Panc1 (cell line): ENCODE measurements around the gene TERT. TPM values are rescaled to one million over a fixed set of nuclear protein-coding genes. Genes with fewer than 3 reads are reported as not detected.
"Not testable (repeated sequence)": the region's sequence is repeated elsewhere in the genome, so short reads cannot be mapped to it uniquely, and the experiment has no call there.

Source experiments
- ATAC-seq: fragments of 200-7000 bp; cut with Tn5 transposase; 2 replicates; pipeline ENCODE4 v1.9.1; 2020; ENCODE audit warnings: mild to moderate bottlenecking, moderate library complexity
- BruUV-seq: library from RNA; stranded (reverse); fragments of 400-500 nt; replicated peaks from 2 replicates; lab custom pipeline; 2021; lab: Mats Ljungman, UMichigan
- CTCF ChIA-PET: fragments of 300-600 bp; sonication (Branson Sonifier 250); formaldehyde crosslinking; loops from one replicate; lab custom pipeline; 2022; ENCODE audit warnings: antibody characterized with exemption; lab: Charles Lee
- POLR2A ChIA-PET: fragments of 300-600 bp; sonication (Branson Sonifier 250); formaldehyde crosslinking; loops from one replicate; lab custom pipeline; 2022; ENCODE audit warnings: antibody characterized with exemption; lab: Charles Lee
- DNase-seq: peaks from one replicate; pipeline ENCODE4 v3.0.0-alpha.2; 2010; ENCODE audit warnings: low read depth, low spot score
- H3K27ac ChIP-seq: 2 replicates; pipeline ENCODE4 v1.5.1; 2011; ENCODE audit warnings: mild to moderate bottlenecking, low read length, inconsistent platforms
- H3K27me3 ChIP-seq: fragments of 200-500 bp; sonication (Bioruptor generic); 2 replicates; pipeline ENCODE4 v1.6.0; 2014; ENCODE audit warnings: low read length, inconsistent platforms; ENCODE audit not compliant: control insufficient read depth, insufficient read depth
- H3K36me3 ChIP-seq: fragments of 200-500 bp; sonication (Bioruptor generic); 2 replicates; pipeline ENCODE4 v1.5.1; 2014; ENCODE audit warnings: inconsistent platforms, mild to moderate bottlenecking, low read length, moderate library complexity; ENCODE audit not compliant: control insufficient read depth, insufficient read depth
- H3K4me1 ChIP-seq: 2 replicates; pipeline ENCODE4 v1.5.1; 2011; ENCODE audit warnings: inconsistent platforms, mild to moderate bottlenecking, low read length, moderate library complexity; ENCODE audit not compliant: control insufficient read depth, insufficient read depth
- H3K4me3 ChIP-seq, 2 experiments: 2 replicates each; pipeline ENCODE4 v1.5.1; 2011 to 2012; ENCODE audit warnings: low read depth in 2 of 2, low read length in 2 of 2, mild to moderate bottlenecking in 2 of 2, inconsistent platforms in 1 of 2, moderate library complexity in 1 of 2
- H3K9me3 ChIP-seq: fragments of 200-500 bp; sonication (Bioruptor generic); 2 replicates; pipeline ENCODE4 v1.5.1; 2014; ENCODE audit warnings: low read depth, mild to moderate bottlenecking, inconsistent platforms, low read length, moderate library complexity; ENCODE audit not compliant: control insufficient read depth, insufficient read depth
- POLR2AphosphoS5 ChIP-seq: IDR thresholded peaks from 2 replicates; pipeline ENCODE4 v1.6.1; 2012; ENCODE audit warnings: mild to moderate bottlenecking, low read depth, low read length, moderate library complexity
- REST ChIP-seq, 2 experiments: IDR thresholded peaks; 2 replicates each; pipeline ENCODE4 v1.6.1; 2011 to 2012; ENCODE audit warnings: low read depth in 2 of 2, control low read depth in 1 of 2, low read length in 1 of 2, mild to moderate bottlenecking in 1 of 2, moderate library complexity in 1 of 2; ENCODE audit not compliant: insufficient read depth in 1 of 2
- SIN3A ChIP-seq: IDR thresholded peaks from 2 replicates; pipeline ENCODE4 v1.6.1; 2012; ENCODE audit warnings: low read depth, mild to moderate bottlenecking, low read length, moderate library complexity, borderline replicate concordance; ENCODE audit not compliant: insufficient read depth
- TCF7L2 ChIP-seq: IDR thresholded peaks from 2 replicates; pipeline ENCODE4 v1.6.1; 2011; ENCODE audit warnings: mild to moderate bottlenecking, low read depth, low read length, inconsistent platforms
- in situ Hi-C: cut with HindIII; loops from 2 replicates; pipeline ENCODE4 v1.10.0; 2016; ENCODE audit warnings: low sequenced_read_pairs, low pct_unique_long_range_greater_than_20kb
- intact Hi-C: fragments of 100-400 bp; cut with micrococcal nuclease; formaldehyde crosslinking; loops from one replicate; pipeline ENCODE4 v1.10.0; 2022; ENCODE audit not compliant: unreplicated experiment
- total RNA-seq: library from RNA; stranded (reverse); gene quantifications from one replicate; pipeline ENCODE4 v1.2.1, GENCODE V29; 2021; ENCODE audit not compliant: unreplicated experiment
- TF ChIP-seq, protein P1 (sequence below): fragments of 450-650 bp; IDR thresholded peaks from 2 replicates; pipeline ENCODE4 v1.5.1; 2017; ENCODE audit warnings: mild to moderate bottlenecking

TERT gene
- total RNA-seq, 1 experiment from 2014 or later: 8.9 TPM

DNA sequence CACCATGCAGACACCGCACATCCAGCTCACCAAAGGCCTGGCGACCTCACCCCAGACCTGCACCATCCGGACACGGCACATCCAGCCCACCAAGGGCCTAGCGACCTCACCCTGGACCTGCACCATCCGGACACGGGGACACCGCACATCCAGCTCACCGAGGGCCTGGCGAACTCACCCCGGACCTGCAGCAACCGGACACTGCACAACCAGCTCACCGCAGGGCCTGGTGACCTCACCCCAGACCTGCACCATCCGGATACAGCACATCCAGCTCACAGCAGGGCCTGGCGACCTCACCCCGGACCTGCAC lies 11.2 kb downstream of the TERT start:
- H3K4me3 ChIP-seq, POLR2A ChIA-PET, H3K4me1 ChIP-seq, DNase-seq, H3K36me3 ChIP-seq, in situ Hi-C loops, intact Hi-C loops, H3K9me3 ChIP-seq, H3K27ac ChIP-seq, BruUV-seq, H3K27me3 ChIP-seq, ATAC-seq, CTCF ChIA-PET: not testable (repeated sequence)

DNA sequence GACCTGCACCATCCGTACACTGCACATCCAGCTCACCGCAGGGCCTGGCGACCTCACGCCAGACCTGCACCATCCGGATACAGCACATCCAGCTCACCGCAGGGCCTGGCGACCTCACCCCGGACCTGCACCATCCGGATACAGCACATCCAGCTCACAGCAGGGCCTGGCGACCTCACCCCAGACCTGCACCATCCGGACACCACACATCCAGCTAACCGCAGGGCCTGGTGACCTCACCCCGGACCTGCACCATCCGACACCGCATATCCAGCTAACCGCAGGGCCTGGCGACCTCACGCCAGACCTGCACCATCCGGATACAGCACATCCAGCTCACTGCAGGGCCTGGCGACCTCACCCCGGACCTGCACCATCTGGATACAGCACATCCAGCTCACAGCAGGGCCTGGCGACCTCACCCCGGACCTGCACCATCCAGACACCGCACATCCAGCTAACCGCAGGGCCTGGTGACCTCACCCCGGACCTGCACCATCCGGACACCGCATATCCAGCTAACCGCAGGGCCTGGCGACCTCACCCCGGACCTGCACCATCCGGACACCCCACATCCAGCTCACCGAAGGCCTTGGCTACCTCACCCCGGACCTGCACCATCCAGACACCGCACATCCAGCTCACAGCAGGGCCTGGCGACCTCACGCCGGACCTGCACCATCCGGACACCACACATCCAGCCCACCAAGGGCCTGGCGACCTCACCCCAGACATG lies 11.7 kb downstream of the TERT start:
- DNase-seq, intact Hi-C loops, H3K4me3 ChIP-seq, ATAC-seq, H3K36me3 ChIP-seq, H3K9me3 ChIP-seq, H3K27me3 ChIP-seq, H3K27ac ChIP-seq, POLR2A ChIA-PET, in situ Hi-C loops, H3K4me1 ChIP-seq, BruUV-seq, CTCF ChIA-PET: not testable (repeated sequence)

GRCh38 chr5:1282131-1282992 lies 12.5 kb downstream of the TERT start:
- no peak overlapping the region for H3K4me3 ChIP-seq
- in situ Hi-C loops: no loop called here
- DNase-seq (no peak), ATAC-seq (no peak)
- H3K27ac ChIP-seq: no peak overlapping the region
- TF ChIP-seq TCF7L2: no peak
- TF ChIP-seq SIN3A: no peak
- H3K36me3 ChIP-seq: no peaks in the 10 kb centered on the region
- POLR2A ChIA-PET: no interaction called here
- no peaks in the 10 kb centered on the region for H3K9me3 ChIP-seq
- H3K27me3 ChIP-seq: no peaks in the 10 kb centered on the region
- H3K4me1 ChIP-seq: no peaks in the 10 kb centered on the region
- intact Hi-C loops: no loop called here
- BruUV-seq: no TSS peak
- CTCF ChIA-PET: no interaction called here

DNA sequence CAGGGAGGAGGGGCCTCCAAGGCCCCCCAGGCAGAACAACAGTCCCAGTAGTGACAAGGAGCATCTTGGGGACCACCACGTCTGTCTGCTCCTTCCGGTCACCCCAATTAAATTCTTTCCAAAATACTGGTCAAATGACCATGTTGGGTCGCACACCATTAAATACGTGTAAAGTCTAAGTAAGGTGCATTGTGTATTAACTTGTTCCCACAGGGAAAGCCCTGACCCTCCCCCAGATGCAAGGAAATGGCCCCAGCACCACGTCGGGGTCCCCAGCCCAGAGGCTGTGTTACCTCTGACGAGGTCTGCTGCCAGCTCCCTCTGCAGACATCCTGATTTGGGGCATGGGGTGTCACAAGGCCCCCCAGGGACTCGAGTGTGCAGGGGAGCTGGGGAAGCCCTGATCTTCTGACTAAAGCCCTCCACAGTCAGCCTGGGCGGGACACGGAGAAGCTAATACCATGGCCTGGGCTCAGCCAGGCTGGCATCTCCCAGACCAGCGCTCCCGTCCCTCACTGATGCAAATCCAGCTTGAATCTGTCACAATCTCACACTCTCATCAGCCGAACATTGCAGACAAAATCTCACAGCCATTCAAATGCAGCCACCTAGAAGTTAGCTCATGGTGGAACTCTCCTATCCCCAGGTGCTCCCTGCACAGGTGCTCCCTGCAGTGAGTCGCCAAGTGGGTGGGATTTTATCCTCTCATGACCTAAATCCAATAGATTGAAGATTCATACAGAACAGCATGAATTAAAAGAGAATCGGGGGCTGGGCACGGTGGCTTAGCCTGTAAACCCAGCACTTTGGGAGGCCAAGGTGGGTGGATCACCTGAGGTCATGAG lies 13.6 kb downstream of the TERT start:
- Histone ChIP-seq H3K27ac (no peak overlapping the region), H3K4me3 (no peak overlapping the region), H3K4me1 (no peaks in the 10 kb centered on the region), H3K9me3 (no peaks in the 10 kb centered on the region), H3K36me3 (no peaks in the 10 kb centered on the region), H3K27me3 (no peaks in the 10 kb centered on the region)
- intact Hi-C loops (no loop called here), in situ Hi-C loops (no loop called here)
- TF ChIP-seq POLR2AphosphoS5: no peak
- no peak for TF ChIP-seq SIN3A
- TF ChIP-seq TCF7L2: no peak
- TF ChIP-seq, protein P1, sequence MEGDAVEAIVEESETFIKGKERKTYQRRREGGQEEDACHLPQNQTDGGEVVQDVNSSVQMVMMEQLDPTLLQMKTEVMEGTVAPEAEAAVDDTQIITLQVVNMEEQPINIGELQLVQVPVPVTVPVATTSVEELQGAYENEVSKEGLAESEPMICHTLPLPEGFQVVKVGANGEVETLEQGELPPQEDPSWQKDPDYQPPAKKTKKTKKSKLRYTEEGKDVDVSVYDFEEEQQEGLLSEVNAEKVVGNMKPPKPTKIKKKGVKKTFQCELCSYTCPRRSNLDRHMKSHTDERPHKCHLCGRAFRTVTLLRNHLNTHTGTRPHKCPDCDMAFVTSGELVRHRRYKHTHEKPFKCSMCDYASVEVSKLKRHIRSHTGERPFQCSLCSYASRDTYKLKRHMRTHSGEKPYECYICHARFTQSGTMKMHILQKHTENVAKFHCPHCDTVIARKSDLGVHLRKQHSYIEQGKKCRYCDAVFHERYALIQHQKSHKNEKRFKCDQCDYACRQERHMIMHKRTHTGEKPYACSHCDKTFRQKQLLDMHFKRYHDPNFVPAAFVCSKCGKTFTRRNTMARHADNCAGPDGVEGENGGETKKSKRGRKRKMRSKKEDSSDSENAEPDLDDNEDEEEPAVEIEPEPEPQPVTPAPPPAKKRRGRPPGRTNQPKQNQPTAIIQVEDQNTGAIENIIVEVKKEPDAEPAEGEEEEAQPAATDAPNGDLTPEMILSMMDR: no peak
- TF ChIP-seq REST (IDR thresholded peaks at IDR 0.05; ENCODE audit: insufficient read depth in 1 of 2, low read depth in 2 of 2, low read length in 1 of 2): no peak
- POLR2A ChIA-PET: no interaction called here
- ATAC-seq (no peak), DNase-seq (no peak)
- no TSS peak for BruUV-seq
- CTCF ChIA-PET: no interaction called here
